Dermis lymphatic vessel endothelial cell (primary cell): ENCODE data around the gene SGK1. TPM values are rescaled to one million over a fixed set of nuclear protein-coding genes. Genes with fewer than 3 reads are reported as not detected.

ENCODE experiments used
- total RNA-seq: library from RNA; depleted of rRNA; stranded (reverse); fragments of >200 nt; gene quantifications from 2 replicates; pipeline ENCODE4 v1.2.1, GENCODE V29; 2014

The SGK1 gene
- total RNA-seq, result 285 and 422 TPM in 2 replicates

DNA sequence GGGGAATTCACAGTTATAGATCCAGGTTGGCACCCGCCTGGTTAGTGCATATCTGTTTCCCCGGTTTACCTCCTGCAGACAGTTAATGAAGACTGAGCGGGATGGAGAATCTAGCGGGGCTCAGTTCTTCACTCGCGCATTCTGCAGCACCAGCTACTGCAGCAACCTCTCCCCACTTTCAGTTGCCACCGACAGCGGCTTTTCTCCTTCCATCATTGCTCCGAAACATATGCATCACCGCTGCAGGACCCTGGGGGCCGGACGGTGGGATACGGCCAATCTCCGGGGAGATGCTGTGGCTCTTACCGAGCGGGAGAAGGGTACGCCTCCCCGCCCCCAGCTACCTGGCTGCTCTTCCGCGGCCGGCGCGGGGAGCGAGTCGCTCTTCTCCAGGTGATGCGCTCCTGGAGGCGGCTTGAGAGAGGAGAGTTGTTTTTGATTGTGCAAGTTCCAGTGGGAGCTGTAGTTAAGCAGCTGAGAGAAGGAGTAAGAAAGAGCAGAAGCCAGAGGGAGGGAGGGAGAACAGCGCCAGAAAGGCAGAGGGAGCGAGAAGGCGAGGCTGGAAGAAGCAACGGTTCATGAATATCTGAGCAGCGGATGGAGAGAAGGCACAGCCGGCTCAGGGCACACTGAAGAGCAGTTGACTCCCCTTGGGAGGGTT, at the start of gene SGK1:
TSS of gene SGK1 (minus strand) at position 642 of the 661 bp plus-strand sequence. CDS start 652 bp downstream, outside the sequence.

